Renal cortical epithelial cell (primary cell): ENCODE results near the gene HERC5. TPM values are rescaled to one million over a fixed set of nuclear protein-coding genes. Genes with fewer than 3 reads are reported as not detected.
"Not testable (repeated sequence)": the region's sequence is repeated elsewhere in the genome, so short reads cannot be mapped to it uniquely, and the experiment has no call there.

Experiments
- DNase-seq: peaks from one replicate; pipeline ENCODE4 v3.0.0-alpha.2; 2011; ENCODE audit warnings: low read depth
- total RNA-seq: library from RNA; depleted of rRNA; stranded (reverse); fragments of >200 nt; gene quantifications from 2 replicates; pipeline ENCODE4 v1.2.3, GENCODE V29; 2014

Gene HERC5
- total RNA-seq = 4.9 and 5.7 TPM in 2 replicates

GRCh38 chr4:88456670-88457306 lies at the start of gene HERC5:
Gene HERC5, plus strand, starts transcription at chr4:88457119. Its CDS starts 151 bp downstream, at chr4:88457270.
- DNase-seq = peak; percentile 89

GRCh38 chr4:88409206-88409605 lies 47.7 kb upstream of the HERC5 start:
- no peak for DNase-seq

GRCh38 chr4:88409789-88410188 lies 47.1 kb upstream of the HERC5 start:
- no peak for DNase-seq

- no peak for DNase-seq
Observed at GRCh38 chr4:88411491-88412096, 45.3 kb upstream of the HERC5 start.

- DNase-seq = no peak
Observed at GRCh38 chr4:88413801-88414200, 43.1 kb upstream of the HERC5 start.

- DNase-seq = no peak
Observed at GRCh38 chr4:88414755-88415154, 42.2 kb upstream of the HERC5 start.

GRCh38 chr4:88415982-88416381 lies 40.9 kb upstream of the HERC5 start:
- no peak for DNase-seq

- no peak for DNase-seq
Observed at GRCh38 chr4:88418411-88418810, 38.5 kb upstream of the HERC5 start.

- DNase-seq = no peak
Observed at GRCh38 chr4:88419874-88420273, 37.0 kb upstream of the HERC5 start.

GRCh38 chr4:88420844-88421243 lies 36.1 kb upstream of the HERC5 start:
- DNase-seq = no peak

- no peak for DNase-seq
Observed at GRCh38 chr4:88422403-88422802, 34.5 kb upstream of the HERC5 start.

GRCh38 chr4:88429401-88429800 lies 27.5 kb upstream of the HERC5 start:
- no peak for DNase-seq

GRCh38 chr4:88435987-88436693 lies 20.8 kb upstream of the HERC5 start:
- DNase-seq = no peak

GRCh38 chr4:88437873-88438272 lies 19.0 kb upstream of the HERC5 start:
- DNase-seq = not testable (repeated sequence)

GRCh38 chr4:88439161-88439760 lies 17.7 kb upstream of the HERC5 start:
- DNase-seq = peak; percentile 53

- DNase-seq = no peak
Observed at GRCh38 chr4:88440146-88440545, 16.8 kb upstream of the HERC5 start.

- DNase-seq = peak; percentile 61
Observed at GRCh38 chr4:88441696-88442095, 15.2 kb upstream of the HERC5 start.

- peak; percentile 63 for DNase-seq
Observed at GRCh38 chr4:88442689-88443191, 14.2 kb upstream of the HERC5 start.

- no peak for DNase-seq
Observed at GRCh38 chr4:88443486-88443885, 13.4 kb upstream of the HERC5 start.

- no peak for DNase-seq
Observed at GRCh38 chr4:88445252-88445651, 11.7 kb upstream of the HERC5 start.

- no peak for DNase-seq
Observed at GRCh38 chr4:88446124-88446523, 10.8 kb upstream of the HERC5 start.

GRCh38 chr4:88447371-88448095 lies 9.4 kb upstream of the HERC5 start:
- peak; percentile 24 for DNase-seq
